ENCODE measurements around the gene SEC61G.

Gene SEC61G

DNA sequence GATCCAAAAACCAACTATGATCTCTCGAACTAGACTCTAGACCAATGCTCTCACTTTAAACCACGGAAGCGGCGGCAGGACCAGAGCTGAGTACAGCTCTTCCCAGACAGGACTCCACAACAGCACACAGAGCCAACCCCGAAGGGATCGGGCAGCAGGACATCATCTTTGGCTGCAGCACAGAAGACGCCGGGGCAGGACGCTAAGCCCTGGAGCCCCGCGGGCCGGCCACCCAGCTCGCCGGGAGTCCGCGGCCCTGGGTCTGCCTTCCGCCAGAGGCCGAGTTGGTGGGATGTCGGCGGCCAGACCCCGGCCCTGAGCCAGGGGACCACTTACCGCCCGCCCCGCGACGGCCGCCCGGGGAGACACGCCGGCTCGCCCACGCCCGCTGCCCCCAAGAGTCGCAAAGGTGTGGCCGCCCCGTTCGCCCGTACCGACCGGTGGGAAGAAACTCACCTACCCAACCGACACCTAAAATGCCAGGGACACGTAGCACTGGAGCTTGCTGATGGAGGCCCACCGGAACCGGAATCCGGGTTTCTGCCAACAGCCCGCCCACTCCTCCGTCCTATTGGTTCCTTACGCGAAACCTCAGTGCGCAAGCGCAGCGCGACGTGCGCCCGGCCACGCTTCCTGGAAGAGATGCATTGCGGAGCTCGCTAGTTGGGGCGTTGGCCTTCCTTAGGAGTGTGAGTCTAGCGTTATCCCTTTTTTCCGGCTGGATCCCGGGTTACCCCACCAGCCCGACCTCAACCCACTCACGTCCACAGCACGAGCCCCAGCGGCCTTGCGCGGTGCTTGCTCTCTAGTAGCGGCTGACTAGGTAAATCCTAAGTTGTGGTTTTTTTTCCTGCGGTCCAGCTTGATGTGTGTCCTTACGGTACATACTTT lies at the start of gene SEC61G:
Gene SEC61G (minus strand): TSS at position 510 of the 891 bp plus-strand sequence. CDS start 1,623 bp downstream, outside the sequence.
- DNase-seq = peak; percentile 94

DNA sequence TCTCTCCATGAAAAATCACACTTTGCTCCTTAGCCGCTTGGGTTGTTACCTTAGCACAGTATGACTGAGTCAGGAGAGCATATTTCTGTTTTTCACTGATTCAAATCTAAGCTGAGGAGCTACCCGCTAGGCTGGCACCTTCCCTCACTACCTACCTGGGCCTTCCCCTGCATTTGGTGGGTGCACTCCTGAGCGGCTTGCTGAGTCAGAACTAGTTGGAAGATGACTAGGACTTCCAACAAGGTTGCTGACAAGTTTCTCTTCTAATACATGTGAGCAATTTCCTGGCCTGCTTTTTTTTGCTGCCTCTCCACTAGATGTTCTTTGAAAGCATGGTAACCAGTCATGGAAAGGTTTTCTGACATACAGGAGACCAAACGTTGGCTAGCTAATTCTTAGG lies 43.8 kb upstream of the SEC61G start:
- no peak for DNase-seq

DNA sequence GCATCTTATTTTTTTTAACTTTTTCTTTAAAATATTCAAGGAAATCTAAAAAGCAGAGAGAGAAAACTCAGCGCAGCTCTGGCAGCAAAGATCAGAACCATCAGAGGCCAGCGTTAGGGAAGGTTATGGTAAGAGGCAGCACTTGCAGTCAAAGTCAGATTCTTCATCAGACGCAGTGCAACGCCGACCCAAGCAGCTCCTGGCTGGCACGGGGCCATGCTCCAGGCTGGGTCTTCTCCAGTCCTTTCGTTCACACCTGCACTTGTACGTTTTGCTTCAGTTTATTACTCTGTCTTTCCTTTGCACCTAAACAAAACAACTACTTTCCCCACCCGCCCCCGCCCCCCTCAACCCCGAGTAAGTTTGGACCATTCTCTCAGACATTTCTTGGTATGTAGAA lies 43.1 kb upstream of the SEC61G start:
- DNase-seq = no peak

DNA sequence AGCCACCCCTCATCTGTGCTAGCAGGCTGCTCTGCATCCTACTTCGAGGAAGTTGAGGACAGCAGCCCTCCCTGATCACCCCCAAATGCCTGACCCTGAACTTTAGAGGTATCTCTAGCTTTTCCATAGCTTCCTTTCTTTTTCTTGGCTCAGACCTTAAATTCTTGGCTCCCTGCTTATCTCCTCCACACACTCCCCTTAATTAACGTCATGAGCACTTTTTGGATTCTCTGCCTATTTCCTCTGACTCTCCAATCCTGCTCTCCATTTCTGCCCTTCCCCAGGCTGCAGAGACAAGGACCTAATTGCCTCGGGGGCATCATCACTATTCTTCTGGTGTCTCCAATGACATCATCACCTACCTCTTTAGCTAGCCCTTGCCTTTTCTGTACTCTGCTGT lies 40.8 kb upstream of the SEC61G start:
- DNase-seq = no peak

DNA sequence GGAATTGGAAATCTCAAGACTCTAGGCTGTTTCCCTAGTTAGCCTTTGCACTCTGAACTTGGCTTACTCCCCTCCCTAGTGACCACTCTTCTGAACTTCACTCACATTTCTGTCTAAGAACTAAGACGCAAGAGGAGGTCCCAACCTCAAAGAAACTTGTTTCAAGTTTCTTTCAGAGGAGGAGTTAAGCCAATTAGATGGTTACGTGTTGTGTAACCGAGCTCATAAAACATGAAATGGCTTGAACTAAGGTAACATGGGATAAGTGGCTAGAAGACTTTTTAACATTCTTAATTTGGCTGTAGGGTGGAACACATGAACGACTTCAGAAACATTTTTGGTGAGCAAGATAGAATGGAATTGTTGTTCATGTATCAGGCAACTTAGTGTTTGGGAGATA lies 39.5 kb upstream of the SEC61G start:
- no peak for DNase-seq

DNA sequence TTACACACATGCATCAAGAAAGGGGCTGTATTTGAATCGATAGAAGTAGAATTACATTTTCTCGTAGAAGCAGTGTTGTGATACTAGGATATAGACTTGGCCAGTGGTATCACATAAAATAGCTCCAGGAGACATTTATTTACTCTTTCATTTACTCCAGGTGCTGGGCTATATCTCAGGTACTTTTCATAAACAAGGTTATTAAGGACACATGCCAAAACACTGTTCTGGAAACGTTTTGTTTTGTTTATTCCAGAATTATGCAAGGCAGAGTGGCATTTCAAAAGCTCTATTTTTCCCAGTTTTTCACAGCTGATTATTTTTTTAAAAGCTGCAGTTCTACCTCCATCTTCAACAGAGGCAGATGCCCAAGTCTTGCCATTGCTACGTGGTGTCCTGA lies 37.8 kb upstream of the SEC61G start:
- DNase-seq = no peak

DNA sequence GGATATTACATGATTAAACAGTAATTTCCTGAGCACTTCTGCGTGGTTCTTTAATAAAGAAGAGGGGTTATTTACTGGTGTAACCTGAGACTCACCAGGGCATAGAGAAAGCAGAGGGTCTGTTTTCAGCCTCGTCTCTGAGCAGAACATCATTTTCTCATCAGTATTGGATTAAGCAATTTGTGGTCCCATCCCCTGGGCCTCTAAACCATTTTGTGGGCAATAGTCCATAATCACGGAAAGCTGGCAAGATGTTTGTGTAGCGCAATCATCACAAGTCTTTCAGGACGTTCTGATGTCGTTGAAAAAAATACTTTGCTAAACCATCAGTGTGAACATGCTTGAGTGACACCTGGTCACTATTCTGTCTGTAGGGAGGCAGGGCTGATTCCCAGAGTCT lies 37.1 kb upstream of the SEC61G start:
- DNase-seq = no peak

DNA sequence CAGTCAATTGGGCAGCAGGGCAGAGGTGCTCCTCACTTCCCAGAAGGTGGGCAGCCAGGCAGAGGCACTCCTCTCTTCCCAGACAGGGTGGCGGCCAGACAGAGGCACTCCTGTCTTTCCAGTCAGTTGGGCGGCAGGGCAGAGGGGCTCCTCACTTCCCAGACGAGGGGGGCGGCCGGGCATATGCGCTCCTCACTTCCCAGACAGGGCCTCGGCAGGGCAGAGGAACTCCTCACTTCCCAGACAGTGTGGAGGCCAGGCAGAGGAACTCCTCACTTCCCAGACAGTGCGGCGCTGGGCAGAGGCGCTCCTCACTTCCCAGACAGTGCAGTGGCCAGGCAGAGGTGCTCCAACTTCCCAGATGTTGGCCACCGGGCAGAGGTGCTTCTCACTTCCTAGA lies 33.4 kb upstream of the SEC61G start:
- no peak for DNase-seq

DNA sequence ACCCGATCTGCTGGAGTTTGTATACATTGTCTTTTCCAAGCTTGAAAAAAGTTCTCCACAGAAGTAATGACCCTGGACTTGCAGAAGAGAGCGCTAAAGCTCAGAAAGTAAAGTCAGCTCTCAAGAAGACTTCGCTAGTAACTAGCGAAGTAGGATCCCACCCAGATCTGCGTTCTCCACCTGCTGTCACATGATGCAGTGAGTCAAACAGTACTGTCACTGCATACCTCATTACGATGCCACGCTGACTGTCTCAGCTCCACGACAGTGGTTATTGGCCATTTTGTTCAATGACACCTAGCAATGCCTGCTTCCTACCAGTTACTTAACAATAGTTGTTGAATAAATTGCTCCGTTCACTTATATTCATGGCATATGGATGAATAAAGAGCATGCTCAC lies 29.7 kb upstream of the SEC61G start:
- DNase-seq = peak; percentile 50

DNA sequence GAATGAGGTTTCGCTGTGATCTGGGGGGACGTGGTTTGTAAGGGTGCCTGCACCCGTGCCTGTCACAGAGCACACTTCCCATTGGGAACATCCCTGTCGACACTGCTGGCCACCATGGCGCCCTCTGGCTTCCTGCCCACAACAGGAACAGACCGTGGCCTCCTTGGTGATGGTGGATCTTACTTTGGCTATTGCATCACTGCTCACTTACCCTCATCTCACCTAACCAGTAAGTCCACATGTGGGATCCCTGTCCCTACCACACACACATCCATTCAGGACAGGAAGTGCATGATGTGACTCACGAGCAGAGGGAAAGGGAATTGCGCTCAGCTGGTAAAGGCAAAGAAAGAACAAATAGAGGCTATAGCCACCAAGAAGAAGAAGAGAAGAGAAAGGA lies 26.2 kb upstream of the SEC61G start:
- no peak for DNase-seq

DNA sequence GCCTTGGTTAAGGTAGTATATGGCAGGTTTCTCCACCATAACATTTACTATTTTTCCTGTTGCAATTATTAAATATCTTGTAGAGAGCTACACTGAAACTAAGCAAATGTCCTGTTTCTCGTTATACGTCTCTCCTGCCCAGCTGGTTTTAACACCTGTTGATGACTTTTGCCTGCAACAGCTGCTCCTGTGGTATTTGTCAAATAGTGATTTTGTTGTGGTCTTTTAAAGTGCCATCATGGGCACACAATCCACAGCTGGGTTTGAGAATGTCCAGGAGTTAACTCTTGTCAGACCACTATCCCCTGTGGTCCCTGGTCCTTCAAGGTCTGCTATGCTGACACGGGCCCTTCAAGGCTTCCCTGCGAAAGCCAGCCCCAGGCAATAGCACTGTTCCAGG lies 24.9 kb upstream of the SEC61G start:
- DNase-seq = no peak

DNA sequence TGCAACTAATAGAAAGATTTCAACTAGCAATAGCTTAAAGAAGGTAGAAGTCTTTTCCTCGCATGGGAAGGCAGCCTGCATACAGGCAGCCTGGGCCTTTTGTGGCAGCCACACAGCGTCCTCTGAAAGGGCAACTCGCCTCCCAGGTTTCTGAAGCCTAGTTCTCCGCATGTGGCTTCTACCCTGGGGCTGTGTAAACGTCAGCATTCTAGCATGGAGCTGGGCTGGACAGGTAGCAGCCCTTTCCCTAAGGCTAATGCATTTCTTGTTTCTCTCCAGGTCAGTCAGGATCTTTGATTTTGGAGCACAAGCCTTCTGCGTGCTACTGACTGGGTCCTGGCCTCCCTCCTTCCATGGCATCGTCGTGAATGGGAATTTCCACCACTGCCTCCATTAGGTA lies 23.8 kb upstream of the SEC61G start:
- no peak for DNase-seq

DNA sequence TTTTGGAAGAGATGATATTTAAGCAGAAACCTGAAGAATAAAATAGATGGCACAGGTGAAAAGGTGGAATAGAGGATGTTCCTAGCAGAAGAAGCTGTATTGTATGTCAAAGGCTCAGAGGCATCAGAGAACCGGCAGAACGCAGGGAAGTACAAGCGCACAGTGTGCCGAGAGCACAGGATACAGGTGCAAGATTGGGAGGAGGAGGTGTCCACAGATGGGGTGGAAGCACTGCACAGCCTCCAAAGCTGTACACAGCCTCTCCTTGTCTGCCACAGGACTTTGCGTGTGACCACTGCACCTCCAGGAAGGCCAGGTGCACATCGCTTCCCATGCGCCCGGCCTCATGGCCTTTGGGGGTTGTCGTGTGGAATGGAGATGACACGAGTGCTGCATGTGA lies 23.3 kb upstream of the SEC61G start:
- no peak for DNase-seq

DNA sequence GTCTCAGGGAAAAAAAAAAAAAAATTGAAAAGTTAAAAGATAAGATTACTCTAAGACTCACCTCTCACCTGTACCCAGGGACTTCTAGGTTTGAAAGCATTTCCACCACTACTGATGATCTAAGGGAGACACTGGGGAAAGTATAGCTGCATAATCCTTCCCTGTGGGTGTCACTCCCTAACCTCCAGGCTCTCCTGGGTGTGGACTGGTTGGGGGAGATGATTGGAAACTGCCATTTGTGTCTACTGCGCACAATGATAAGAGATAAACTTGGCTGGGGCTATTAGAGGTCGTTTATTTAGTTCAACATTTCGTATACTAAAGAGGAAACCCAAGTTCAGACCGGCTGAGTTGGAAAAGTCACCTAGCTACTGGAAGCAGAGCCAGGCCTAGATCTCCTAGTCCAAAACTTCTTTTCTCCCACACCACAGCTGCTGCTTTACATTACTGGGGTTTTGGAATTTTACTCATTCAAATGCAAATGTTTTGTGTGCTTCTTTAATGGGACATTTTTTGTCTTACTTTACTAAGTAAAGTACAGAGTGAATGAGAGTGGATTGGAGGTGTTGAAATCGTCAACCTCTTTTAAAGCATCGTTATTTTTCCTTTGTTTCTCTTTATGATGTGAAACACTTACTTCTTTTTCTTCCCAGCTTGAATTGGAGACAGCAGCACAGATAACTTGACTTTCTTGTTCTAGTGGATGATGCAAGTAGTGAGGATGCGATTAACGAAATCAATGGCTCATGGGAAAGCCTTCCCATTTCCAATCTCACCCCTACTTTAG lies 22.3 kb upstream of the SEC61G start:
- no peak for DNase-seq

DNA sequence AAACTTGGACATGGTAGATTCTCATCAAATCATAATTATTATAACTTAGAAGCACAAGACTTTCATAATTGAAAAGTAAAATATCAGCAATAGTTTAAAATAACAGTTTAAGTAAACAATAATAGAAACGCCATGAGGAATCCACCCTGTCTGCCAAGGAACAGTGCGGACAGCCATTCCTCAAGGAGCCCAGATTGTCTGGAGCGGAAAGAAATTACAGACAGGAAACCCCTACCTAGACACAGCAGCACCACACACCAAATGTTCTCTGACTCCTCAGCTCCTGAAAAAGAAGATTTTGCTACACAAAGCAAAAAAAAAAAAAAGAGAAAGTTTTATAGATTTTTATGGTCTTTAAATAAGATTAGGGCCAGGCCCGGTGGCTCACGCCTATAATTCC lies 21.5 kb upstream of the SEC61G start:
- no peak for DNase-seq

DNA sequence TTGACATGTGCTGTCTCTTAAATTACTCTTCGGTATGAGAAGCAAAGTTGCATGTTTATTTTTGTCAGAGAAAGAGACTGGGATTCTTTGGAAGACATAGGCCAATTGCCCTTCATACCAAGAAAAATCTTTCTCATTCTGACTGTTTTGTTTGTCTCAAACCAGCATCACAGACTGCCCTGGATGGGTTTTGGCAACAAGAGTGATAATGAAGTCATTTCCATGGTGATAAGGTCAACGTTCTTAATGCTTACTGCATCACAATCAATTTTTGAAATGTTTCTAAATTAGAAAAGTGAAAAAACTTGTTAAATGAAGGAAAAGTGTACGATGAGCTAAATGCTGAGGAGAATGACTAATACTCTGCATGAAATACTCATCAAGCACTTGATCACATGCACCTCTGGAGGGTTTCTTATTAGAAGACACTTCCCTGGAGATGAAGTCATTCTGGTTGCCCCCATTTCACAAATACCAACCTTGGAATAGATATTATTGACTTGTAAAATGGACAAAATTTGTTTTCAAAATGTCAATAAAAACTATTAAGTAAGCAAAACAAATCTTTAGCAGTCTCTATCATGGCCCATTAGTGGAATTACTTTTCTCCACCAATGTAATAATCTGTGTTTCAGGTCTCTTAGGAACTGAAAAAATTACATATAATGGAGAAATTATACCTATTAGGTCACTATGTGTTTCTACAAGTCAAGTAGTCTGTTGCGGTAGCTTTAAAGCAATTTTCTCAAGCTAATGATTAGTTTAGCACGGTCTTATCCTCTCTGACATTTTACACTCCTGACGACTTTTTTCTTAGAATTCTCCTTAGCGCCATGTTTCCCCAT lies 19.9 kb upstream of the SEC61G start:
- no peak for DNase-seq

DNA sequence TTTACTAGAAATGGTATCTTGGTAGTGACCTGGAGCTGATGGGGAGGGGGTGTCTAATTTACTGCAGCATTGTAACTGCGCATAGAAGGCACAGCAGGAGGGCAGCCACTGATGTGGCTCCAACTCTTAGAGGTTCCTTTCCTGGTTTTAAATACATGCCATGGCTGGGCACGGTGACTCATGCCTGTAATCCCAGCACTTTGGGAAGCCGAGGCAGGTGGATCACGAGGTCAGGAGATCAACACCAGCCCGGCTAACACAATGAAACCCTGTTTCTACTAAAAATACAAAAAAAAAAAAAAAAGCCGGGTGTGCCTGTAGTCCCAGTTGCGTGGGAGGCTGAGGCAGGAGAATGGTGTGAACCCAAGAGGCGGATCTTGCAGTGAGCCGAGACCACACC lies 19.2 kb upstream of the SEC61G start:
- no peak for DNase-seq

DNA sequence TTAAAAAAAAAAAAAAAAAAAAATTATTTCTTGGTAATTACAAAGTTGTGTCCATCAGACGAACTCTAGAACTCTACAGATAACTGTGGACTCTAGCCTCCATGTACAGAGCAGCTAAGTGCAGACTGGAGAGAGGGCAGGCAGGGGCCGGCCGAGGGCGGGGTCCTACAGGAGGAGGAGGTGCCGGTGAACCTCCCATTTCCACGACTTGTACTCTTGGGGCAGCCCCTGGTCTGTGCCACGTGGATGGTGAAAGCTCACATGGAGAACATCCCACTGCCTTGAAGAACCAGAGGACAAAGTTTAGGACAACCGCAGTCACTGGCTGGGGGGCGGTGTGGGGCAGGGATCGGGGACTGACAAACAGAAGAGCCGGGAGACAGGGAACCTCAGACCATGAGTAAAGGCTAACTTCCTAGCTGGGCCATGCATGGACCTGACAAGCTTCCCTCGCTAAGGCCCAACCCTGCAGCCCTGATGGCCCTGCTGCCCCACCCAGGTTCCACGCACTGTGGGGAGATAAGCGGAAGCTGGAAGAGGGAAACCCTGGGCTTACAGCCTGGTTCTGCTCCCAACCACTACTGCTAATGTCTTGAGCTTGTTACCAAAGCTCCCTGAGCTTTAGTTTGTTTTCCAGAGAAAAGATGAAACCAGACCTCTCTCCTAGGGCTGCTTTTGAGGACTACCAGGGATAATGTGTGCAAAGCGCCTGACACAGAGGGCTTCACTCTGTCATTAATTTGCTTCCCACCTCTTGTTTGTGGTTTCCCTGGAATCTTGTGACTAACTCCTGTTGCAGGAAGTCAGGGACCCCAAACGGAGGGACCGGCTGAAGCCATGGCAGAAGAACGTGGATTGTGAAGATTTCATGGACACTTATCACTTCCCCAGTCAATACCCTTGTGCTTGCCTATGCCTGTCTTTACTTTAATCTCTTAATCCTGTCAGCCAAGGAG lies 16.1 kb upstream of the SEC61G start:
- no peak for DNase-seq

DNA sequence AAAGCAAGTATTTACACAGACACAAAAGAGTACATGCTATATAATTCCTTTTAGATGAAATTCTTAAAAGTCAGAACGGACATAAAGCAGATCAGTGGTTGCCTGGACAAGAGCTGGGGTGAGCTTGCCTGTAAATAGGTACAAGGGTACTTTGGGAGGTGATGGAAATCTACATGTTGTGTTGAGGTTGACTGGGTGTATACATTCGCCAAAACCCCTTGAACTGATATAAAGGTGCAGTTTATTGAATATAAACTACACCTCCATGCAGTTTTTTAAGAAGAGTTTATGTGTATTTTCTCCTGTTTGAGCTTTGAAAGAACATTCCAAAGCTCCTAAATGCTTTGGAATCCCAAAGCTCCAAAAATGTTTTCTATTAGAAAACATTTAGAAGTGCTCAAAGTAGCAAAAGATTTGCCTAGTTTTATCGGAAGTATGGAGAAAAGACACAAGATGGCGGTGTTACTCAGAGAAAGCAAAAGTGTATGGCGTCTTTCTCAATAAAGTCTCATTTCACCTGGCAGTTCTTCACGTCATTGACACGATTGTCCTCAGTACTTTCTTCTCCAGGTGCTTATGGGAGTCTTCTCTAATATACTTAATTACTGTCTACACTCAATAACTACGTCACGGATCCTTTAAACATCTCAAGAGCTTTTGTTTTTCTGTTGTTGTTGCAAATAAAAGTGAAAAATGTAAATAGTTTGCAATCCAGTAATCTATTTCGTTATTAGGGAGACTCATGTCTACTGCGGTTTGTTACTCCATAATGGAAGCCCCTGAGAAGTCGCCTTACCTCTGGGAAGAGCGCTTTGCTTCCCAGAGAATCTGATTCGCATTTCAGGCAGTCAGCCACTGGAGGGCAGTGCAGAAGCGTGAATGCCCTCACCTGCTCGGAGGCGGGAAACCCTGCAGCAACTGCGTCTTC lies 14.7 kb upstream of the SEC61G start:
- DNase-seq = peak; percentile 45

DNA sequence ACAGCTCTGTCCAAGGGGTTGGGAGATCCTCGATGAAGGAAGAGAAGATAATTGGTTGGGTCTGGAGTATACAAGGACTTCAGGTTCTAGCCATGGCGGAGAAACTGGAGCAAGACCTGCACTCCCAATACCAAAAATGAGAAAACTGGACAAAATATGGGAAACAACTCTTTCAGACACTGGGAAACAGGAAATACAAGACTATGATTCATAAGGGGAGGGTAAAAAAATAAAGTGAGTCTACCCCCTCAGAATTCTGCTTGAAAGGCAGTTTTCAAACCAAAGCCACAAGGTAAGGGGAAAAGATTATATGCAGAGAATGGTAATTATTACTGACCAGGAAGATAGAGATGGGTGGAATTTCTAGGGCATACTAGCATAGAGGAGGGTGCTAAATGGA lies 10.2 kb upstream of the SEC61G start:
- DNase-seq = no peak

DNA sequence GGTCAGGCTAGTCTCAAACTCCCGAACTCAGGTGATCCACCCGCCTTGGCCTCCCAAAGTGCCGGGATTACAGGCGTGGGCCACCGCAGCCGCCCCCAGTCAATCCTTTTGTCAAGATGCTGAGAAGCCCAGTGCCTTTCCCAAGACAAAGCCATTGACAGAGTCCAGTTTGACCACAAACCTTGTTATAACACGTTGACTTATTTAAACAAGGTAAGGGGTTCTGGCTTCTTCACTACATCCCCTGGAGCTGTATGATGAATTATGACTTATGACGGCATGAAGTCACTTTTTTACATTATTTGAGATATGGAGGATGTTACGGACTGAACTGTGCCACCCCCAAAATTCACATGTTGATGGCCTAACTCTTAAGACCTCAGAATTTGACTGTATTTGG lies 5.8 kb upstream of the SEC61G start:
- no peak for DNase-seq

Data from MV-4-11 (cell line).